GM23338 (cell line): ENCODE results near the gene CYBC1. TPM values are rescaled to one million over a fixed set of nuclear protein-coding genes. Genes with fewer than 3 reads are reported as not detected.

Experiments used
- ATAC-seq: fragments of 200-7000 bp; cut with Tn5 transposase; 3 replicates; pipeline ENCODE4 v1.9.1; 2020
- DNase-seq: peaks from one replicate; pipeline ENCODE4 v3.0.0-alpha.2; 2015; ENCODE audit warnings: low spot score
- H2AFZ ChIP-seq: fragments of 200-600 bp; sonication (generic); 2 replicates; pipeline ENCODE4 v1.8.0; 2016; ENCODE audit warnings: antibody characterized with exemption, mild to moderate bottlenecking, moderate library complexity
- H3F3A ChIP-seq: fragments of 200-600 bp; sonication (generic); replicated peaks from 2 replicates; pipeline ENCODE4 v1.8.0; 2017; ENCODE audit warnings: antibody characterized with exemption, mixed run types, low read depth
- H3K27ac ChIP-seq: fragments of 200-600 bp; sonication (generic); 2 replicates; pipeline ENCODE4 v1.6.1; 2016; ENCODE audit warnings: low read depth
- H3K27me3 ChIP-seq: fragments of 200-600 bp; sonication (generic); 2 replicates; pipeline ENCODE4 v1.8.0; 2016; ENCODE audit warnings: mild to moderate bottlenecking, mixed run types, moderate library complexity; ENCODE audit not compliant: insufficient read depth
- H3K36me3 ChIP-seq: fragments of 200-600 bp; sonication (generic); 2 replicates; pipeline ENCODE4 v1.8.0; 2016; ENCODE audit warnings: mild to moderate bottlenecking; ENCODE audit not compliant: insufficient read depth
- H3K4me1 ChIP-seq: fragments of 200-600 bp; sonication (generic); 2 replicates; pipeline ENCODE4 v1.8.0; 2016; ENCODE audit warnings: mild to moderate bottlenecking, moderate library complexity; ENCODE audit not compliant: insufficient read depth
- H3K4me2 ChIP-seq: fragments of 200-600 bp; sonication (generic); 2 replicates; pipeline ENCODE4 v1.7.1; 2017; ENCODE audit warnings: mixed run types
- H3K4me3 ChIP-seq: fragments of 200-600 bp; sonication (generic); 2 replicates; pipeline ENCODE4 v1.6.1; 2016; ENCODE audit warnings: mixed run types
- H3K79me2 ChIP-seq: fragments of 200-600 bp; sonication (generic); replicated peaks from 2 replicates; pipeline ENCODE4 v1.8.0; 2017; ENCODE audit warnings: mild to moderate bottlenecking; ENCODE audit not compliant: insufficient read depth
- H3K9me2 ChIP-seq: fragments of 200-600 bp; sonication (generic); 2 replicates; pipeline ENCODE4 v1.8.0; 2017; ENCODE audit not compliant: insufficient read depth
- H4K20me1 ChIP-seq: fragments of 200-600 bp; sonication (generic); replicated peaks from 2 replicates; pipeline ENCODE4 v1.8.0; 2017; ENCODE audit warnings: mild to moderate bottlenecking; ENCODE audit not compliant: insufficient read depth
- H3K27ac Mint-ChIP-seq: 2 replicates; pipeline ENCODE4 v1.8.0; 2020; ENCODE audit warnings: inconsistent platforms, mild to moderate bottlenecking, moderate library complexity, mixed read lengths
- H3K27me3 Mint-ChIP-seq: 3 replicates; pipeline ENCODE4 v1.8.0; 2022; ENCODE audit warnings: low read depth, mild to moderate bottlenecking, moderate library complexity, mixed read lengths, inconsistent platforms; ENCODE audit not compliant: insufficient read depth, poor library complexity
- H3K36me3 Mint-ChIP-seq: 3 replicates; pipeline ENCODE4 v1.8.0; 2021; ENCODE audit warnings: low read depth, mild to moderate bottlenecking, inconsistent platforms, moderate library complexity, mixed read lengths
- H3K4me1 Mint-ChIP-seq: 3 replicates; pipeline ENCODE4 v1.8.0; 2020; ENCODE audit warnings: mild to moderate bottlenecking, inconsistent platforms, mixed read lengths
- H3K4me3 Mint-ChIP-seq: 3 replicates; pipeline ENCODE4 v1.8.0; 2021; ENCODE audit warnings: moderate library complexity, mild to moderate bottlenecking, inconsistent platforms, mixed read lengths
- H3K9me3 Mint-ChIP-seq: 3 replicates; pipeline ENCODE4 v1.8.0; 2020; ENCODE audit warnings: moderate library complexity, mild to moderate bottlenecking, inconsistent platforms, mixed read lengths
- CREB1 ChIP-seq: fragments of 250-450 bp; sonication (Bioruptor Pico); IDR thresholded peaks from 2 replicates; pipeline ENCODE4 v1.5.0; 2020; ENCODE audit warnings: low read depth, mild to moderate bottlenecking, moderate library complexity
- ETS1 ChIP-seq: IDR thresholded peaks from 2 replicates; pipeline ENCODE4 v1.6.1; 2016; ENCODE audit warnings: antibody characterized with exemption
- EZH2 ChIP-seq: fragments of 200-600 bp; sonication (generic); IDR thresholded peaks from one replicate; pipeline ENCODE4 v1.8.0; 2017; ENCODE audit warnings: antibody characterized with exemption, mild to moderate bottlenecking, low read depth; ENCODE audit not compliant: unreplicated experiment
- EZH2phosphoT487 ChIP-seq: fragments of 200-600 bp; sonication (generic); IDR thresholded peaks from one replicate; pipeline ENCODE4 v1.8.1; 2018; ENCODE audit warnings: antibody characterized with exemption; ENCODE audit not compliant: unreplicated experiment
- JUNB ChIP-seq: IDR thresholded peaks from one replicate; pipeline ENCODE4 v1.6.1; 2016; ENCODE audit warnings: antibody characterized with exemption; ENCODE audit not compliant: unreplicated experiment
- NANOG ChIP-seq: IDR thresholded peaks from 2 replicates; pipeline ENCODE4 v1.6.1; 2016; ENCODE audit warnings: antibody characterized with exemption, borderline replicate concordance
- POLR2AphosphoS5 ChIP-seq: IDR thresholded peaks from 2 replicates; pipeline ENCODE4 v1.6.1; 2016; ENCODE audit warnings: antibody characterized with exemption, low read depth
- REST ChIP-seq: IDR thresholded peaks from one replicate; pipeline ENCODE4 v1.6.1; 2018; ENCODE audit warnings: antibody characterized with exemption; ENCODE audit not compliant: unreplicated experiment
- STAT1 ChIP-seq: IDR thresholded peaks from one replicate; pipeline ENCODE4 v1.6.1; 2016; ENCODE audit warnings: antibody characterized with exemption; ENCODE audit not compliant: unreplicated experiment
- ZNF114 ChIP-seq: fragments of 250-450 bp; sonication (Bioruptor Pico); IDR thresholded peaks from 2 replicates; pipeline ENCODE4 v1.5.0; 2020; ENCODE audit warnings: mild to moderate bottlenecking, moderate library complexity
- ZNF331 ChIP-seq: fragments of 250-450 bp; sonication (Bioruptor Pico); IDR thresholded peaks from 2 replicates; pipeline ENCODE4 v1.5.0; 2020; ENCODE audit warnings: low read depth, mild to moderate bottlenecking, moderate library complexity
- polyA plus RNA-seq: library from polyadenylated mRNA; unstranded; fragments of >200 nt; fragmentation: Nextera tagmentation; extraction: Ambion mirVana; gene quantifications from 2 replicates; pipeline ENCODE4 v1.2.1, GENCODE V29; 2016
- total RNA-seq: library from RNA; depleted of rRNA; stranded (reverse); fragments of >200 nt; shearing (Covaris generic); gene quantifications from 2 replicates; pipeline ENCODE4 v1.2.3, GENCODE V29; 2014

CYBC1 gene
- total and polyA plus RNA-seq, 2 experiments from 2014 or later, result 24.7 to 72.4 TPM

GRCh38 chr17:82394278-82394677 lies 56.3 kb downstream of the CYBC1 start:
- H3K36me3 ChIP-seq, result no peaks in the 10 kb centered on the region
- Mint-ChIP-seq H3K36me3 (no peaks in the 10 kb centered on the region; the same call in 2 of the 3 replicates), H3K27me3 (peaks cover 11% of the 10 kb centered on the region), H3K9me3 (no peaks in the 10 kb centered on the region), H3K27ac (no peak overlapping the region), H3K4me3 (no peak overlapping the region), H3K4me1 (no peaks in the 10 kb centered on the region)
- no peaks in the 10 kb centered on the region for H3K4me1 ChIP-seq
- H3F3A ChIP-seq, result no peaks in the 10 kb centered on the region
- no peak for ATAC-seq
- no peak overlapping the region for H3K4me2 ChIP-seq
- H3K27ac ChIP-seq, result no peak overlapping the region
- TF ChIP-seq EZH2phosphoT487, result no peak
- TF ChIP-seq REST, result no peak
- TF ChIP-seq JUNB, result no peak
- no peak for TF ChIP-seq STAT1
- no peak for TF ChIP-seq ZNF331
- H3K9me2 ChIP-seq, result no peaks in the 10 kb centered on the region
- H2AFZ ChIP-seq, result no peak overlapping the region
- no peak overlapping the region for H3K4me3 ChIP-seq
- DNase-seq, result no peak
- H3K27me3 ChIP-seq, result no peaks in the 10 kb centered on the region
- H3K79me2 ChIP-seq, result no peaks in the 10 kb centered on the region
- H4K20me1 ChIP-seq, result no peaks in the 10 kb centered on the region; the same call in 1 of the 2 replicates

GRCh38 chr17:82392941-82393340 lies 57.6 kb downstream of the CYBC1 start:
- no peaks in the 10 kb centered on the region for H3K9me2 ChIP-seq
- H3K4me1 Mint-ChIP-seq, result no peaks in the 10 kb centered on the region
- no peaks in the 10 kb centered on the region for H3K4me1 ChIP-seq
- no peaks in the 10 kb centered on the region; the same call in 1 of the 2 replicates for H4K20me1 ChIP-seq
- H2AFZ ChIP-seq, result no peak overlapping the region
- DNase-seq (no peak), ATAC-seq (no peak)
- H3K27me3 Mint-ChIP-seq, result peaks cover 14% of the 10 kb centered on the region
- no peaks in the 10 kb centered on the region for H3K36me3 ChIP-seq
- H3K9me3 Mint-ChIP-seq, result no peaks in the 10 kb centered on the region
- no peak overlapping the region for H3K27ac ChIP-seq
- H3F3A ChIP-seq, result no peaks in the 10 kb centered on the region
- no peak overlapping the region for H3K4me2 ChIP-seq
- H3K27me3 ChIP-seq, result no peaks in the 10 kb centered on the region
- H3K36me3 Mint-ChIP-seq, result no peaks in the 10 kb centered on the region; the same call in 2 of the 3 replicates
- H3K4me3 Mint-ChIP-seq, result no peak overlapping the region
- no peaks in the 10 kb centered on the region for H3K79me2 ChIP-seq
- H3K27ac Mint-ChIP-seq, result no peak overlapping the region
- no peak overlapping the region for H3K4me3 ChIP-seq
- TF ChIP-seq POLR2AphosphoS5, result no peak
- no peak for TF ChIP-seq ZNF114 (CRISPR knock-in tag)
- TF ChIP-seq STAT1, result no peak
- TF ChIP-seq EZH2phosphoT487, result no peak
- TF ChIP-seq ETS1, result no peak
- no peak for TF ChIP-seq NANOG
- TF ChIP-seq JUNB, result no peak
- no peak for TF ChIP-seq ZNF331
- TF ChIP-seq CREB1 (CRISPR knock-in tag), result no peak
- no peak for TF ChIP-seq REST
- no peak for TF ChIP-seq EZH2
